Stimulated activated CD4-positive, alpha-beta T cell treated with anti-CD3 and anti-CD28 coated beads, TNF-alpha, amount 100 ng/mL, for 1 hour (primary cell): ENCODE results near the gene LILRB3.
"Not testable (repeated sequence)": the region's sequence is repeated elsewhere in the genome, so short reads cannot be mapped to it uniquely, and the experiment has no call there.

Experiments
- DNase-seq, 3 donors: peaks; one replicate each; pipeline ENCODE4 v3.0.0-alpha.2; 2020; ENCODE audit warnings: low read depth in 3 of 3, low spot score in 1 of 3

Gene LILRB3

DNA sequence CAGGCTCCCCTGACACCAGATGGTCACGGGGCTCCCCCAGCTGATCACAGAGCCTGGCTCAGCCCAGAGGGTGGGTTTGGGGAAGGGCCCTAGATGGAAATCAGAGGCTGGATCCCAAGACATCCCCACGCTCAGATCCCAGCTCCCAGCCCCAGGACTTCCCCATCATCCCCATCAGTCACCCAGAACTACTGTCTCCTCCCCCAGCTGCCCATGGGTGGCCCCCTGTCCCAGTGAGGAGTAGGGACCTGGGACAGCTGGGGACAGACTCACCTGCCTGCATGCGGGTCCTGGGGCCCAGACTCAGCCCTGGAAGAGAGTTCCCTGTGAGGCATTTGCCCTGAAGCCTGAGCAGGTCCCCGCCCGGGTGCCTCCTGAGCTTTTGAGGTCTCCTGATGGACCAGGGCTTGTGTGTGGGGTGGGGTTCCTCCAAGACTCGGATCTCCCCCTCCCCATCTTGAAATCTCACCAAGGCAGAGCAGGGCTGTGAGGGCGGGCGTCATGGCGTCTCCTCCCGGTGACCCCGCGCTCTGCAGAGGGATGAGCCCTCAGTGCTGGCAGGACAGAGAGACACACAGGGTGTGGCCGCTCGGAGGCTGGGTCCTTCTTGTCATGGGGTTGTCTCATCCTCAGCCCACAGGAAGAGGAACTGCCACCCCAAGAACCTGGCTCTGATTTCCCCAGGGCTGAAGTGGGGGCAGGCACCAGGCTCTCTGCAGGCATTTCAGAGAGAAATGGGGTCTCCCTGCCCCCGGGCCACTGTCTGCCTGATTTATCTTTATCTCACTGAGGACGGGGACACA is at the start of gene LILRB3:
LILRB3 (minus strand) TSS at position 534 of the 803 bp plus-strand sequence; CDS start at position 503, 31 bp downstream.
- not testable (repeated sequence) for DNase-seq

DNA sequence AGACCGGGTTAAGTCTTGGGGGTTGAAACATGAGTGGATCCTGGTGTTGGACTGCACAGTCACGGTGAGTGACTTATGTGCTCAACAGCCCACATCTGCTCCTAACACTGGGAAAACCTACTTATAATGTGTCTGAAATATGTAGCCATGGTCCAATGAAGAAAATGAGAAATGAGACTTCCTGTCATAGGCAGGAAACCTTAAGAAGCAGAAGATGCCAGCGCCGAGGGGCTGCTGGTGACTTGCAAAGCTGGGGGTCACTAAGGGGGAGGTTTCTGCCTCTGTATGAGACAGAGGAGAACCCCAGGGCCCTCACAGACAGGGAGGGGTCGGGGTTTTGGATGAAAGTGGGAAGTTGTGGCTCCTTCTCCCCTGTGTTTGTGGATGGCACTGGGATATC is 49.4 kb upstream of the LILRB3 start:
- not testable (repeated sequence) for DNase-seq

DNA sequence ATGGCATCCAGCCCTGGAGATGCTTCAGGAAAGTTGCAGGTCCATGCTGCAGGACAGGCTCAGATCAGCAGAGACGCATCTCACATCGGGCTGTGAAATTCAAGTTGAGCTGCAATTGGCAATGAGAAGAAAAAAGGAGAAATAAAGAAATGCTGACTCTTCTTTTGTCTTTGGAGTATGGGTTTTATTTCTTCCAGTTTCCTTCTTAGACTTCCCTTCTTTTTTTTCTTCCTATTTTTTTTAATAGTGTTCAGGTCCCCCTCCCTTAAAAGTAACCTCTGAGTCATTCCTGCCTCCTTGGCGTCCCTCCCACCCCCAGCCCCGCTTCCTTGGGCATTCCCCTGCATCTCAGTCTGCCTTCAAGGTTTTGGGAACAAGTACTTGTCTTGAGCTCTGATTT is 48.8 kb upstream of the LILRB3 start:
- DNase-seq = not testable (repeated sequence)

DNA sequence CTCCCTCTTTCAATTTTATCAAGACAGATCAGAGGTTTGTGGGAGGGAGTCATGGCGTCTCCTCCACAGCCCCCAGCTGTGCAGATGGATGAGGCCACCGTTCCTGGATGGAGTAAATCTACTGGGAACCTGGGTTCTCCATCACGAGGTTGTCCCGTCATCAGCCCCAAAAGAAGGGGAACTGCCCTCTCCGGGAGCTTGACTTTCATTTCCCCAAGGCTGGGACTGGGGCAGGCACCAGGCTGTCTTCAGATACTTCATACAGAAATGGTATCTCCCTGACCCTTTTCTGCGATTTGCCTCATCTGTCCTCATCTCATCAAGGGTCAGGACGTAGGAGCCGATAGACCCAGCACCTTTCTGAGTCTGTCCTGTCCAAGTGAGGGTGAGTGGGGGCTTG is 48.3 kb upstream of the LILRB3 start:
- DNase-seq = no peak

DNA sequence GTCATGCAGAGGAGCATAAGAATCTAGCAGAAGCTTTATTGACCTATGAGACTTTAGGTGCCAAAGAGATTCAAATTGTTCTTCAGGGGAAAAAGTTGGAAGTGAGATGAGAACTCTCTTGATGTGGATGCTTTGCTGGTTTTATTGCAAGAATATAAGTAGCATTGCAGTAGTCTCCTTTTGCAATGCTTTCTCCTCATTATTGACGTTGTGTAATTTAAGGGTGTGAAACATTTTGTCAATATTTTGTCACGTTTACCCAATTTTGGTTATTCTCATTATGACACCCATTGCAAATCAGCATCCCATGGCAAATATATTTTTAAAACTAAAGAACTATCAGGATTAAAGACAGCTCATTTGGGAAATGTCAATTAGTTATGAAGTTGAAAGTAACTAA is 46.1 kb upstream of the LILRB3 start:
- no peak for DNase-seq

- DNase-seq = peak in 2 of 3 donors; percentile 12 to 62
Observed at GRCh38 chr19:54266133-54266532, 43.3 kb upstream of the LILRB3 start.

DNA sequence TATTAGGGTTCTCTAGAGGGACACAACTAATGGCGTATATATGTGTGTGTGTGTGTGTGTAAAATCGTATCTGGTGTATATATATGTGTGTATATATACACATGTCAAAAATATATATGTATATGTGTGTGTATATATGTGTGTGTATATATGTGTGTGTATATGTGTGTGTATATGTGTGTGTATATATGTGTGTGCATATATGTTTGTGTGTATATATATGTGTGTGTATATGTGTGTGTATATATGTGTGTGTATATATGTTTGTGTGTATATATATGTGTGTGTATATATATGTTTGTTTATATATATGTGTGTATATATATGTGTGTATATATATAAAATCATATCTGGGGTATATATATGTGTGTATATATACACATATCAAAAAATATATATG is 39.7 kb upstream of the LILRB3 start:
- no peak for DNase-seq

DNA sequence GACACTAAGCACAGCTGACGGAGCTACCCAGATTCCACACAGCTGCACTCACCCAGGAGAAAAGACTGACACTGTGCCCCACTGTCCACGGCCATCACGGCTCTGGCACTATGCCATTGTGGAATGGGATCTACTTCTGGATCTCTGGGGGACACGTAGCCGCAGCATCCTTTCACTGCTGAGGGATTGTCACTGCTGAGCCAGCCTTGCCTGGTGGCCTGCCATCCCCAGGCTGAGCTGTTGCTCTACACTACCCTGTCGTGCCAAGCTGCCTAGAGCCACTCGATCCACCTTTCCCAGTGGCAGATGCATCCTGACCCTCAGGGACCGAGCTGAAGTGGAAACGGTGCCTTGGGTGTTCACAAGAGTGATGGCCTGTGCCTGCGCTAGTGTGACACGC is 39.3 kb upstream of the LILRB3 start:
- DNase-seq = no peak

DNA sequence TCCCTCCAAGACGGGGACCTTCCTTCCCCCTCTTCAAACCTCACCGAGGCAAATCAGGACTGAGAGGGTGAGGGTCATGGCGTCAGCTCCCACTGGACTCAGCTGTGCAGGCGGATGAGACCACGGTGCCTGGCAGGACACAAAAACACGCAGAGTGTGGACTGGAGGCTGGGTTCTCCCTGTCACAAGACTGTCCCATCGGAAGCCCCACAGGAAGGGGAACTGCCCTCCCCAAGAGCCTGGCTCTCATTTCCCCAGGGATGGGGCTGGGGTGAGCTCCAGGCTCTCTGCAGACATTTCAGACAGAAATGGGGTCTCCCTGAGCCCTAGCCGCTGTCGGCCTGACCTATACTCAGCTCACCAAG is 34.3 kb upstream of the LILRB3 start, which contains the start of gene LILRB5:
LILRB5 (minus strand) TSS at position 158 of the 365 bp plus-strand sequence; CDS start at position 78, 80 bp downstream.
- no peak for DNase-seq

- DNase-seq = no peak
Observed at GRCh38 chr19:54256250-54257115, 33.7 kb upstream of the LILRB3 start.

DNA sequence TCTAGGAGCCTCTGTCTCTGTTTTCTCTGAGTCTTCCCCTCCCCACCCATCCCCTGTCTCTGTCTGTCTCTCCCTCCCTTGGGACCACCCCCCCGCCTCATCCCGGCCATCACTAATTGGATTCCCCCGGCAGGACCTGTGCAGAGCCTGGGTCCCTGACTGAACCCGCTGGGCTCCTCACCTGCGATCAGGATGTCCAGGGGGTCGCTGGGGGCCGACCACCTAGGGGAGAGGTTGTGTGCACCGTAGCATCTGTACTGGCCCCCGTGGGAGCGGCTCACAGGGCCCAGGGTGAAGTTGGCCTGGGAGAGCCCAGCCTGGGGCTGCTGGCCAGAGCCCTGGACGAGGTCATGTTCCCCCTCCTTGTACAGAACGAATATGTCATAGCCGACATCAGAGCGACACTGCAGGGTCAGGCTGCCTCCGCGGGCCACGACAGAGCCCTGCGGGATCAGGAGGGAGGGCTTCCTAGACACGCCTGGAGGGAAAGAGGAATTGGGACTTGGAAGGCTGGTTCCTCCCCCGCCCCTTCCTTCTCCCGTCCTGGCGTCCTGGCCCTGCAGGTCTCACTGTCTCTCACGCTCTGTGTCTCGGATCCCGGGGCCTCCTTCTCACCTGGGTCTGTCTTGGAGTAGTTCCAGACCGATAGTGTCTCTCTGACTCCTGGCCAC is 32.4 kb upstream of the LILRB3 start:
- DNase-seq = no peak

GRCh38 chr19:54254195-54254906 is 31.5 kb upstream of the LILRB3 start:
- DNase-seq = no peak

DNA sequence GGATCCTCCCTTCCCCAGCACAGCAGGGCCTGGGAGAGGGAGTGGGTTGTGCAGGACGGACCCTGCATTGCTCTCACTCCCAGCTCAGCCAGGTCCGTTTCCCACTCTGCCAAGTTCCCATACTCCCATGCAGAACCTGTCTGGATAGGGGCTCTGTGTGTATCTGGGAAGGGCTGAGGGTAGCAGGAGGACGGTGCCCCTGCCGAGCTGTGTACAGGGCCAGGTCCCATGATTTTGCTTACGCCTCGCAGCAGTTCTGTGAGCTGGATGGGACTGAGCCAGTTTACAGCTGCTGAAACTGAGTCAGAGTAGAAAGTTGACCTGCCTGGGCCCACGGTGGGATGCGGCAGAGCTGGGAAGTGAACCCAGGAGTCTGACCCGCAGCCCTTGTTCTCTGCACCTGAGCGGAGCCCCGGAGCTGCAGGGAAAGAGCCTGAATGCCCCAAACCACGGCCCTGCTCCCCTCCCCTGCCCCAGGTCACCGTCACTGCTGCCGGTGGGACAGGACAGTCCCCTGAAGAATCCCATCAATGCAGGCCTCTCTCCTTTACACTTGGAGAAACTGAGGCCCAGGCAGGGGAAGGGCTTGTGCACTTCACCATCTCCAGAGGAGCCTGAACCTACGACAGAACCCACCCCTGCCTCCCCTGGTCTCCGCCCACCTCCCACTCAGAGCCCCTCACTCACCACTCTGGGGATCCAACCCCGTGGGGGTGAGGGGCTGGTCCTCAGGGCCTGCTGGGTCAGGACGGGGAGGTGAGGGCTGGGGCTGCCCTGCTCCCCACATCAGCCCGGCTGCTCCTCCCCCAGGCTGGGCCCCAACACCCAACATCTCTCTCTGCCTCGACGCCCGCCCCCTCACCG is 30.8 kb upstream of the LILRB3 start:
- no peak for DNase-seq

DNA sequence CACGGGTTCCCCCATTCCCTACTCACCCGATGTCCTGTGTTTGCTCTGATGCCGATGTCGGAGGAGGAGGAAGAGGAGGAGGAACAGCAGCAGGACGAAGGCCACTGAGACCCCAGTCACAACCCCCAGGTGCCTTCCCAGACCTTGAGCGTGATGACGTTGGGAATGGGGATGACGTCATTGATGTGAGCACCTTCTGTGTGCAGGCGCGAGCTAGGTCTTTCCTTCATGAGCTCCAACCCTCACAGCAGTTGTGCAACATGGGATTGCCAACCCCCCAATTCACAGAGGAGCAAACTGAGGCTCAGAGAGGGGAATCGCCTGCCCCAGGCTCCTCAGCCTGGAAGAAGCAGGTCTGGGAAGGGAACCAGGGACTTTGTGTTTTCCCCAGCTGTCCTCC is 30.0 kb upstream of the LILRB3 start:
- DNase-seq = no peak

GRCh38 chr19:54252243-54252642 is 29.4 kb upstream of the LILRB3 start:
- DNase-seq = no peak

DNA sequence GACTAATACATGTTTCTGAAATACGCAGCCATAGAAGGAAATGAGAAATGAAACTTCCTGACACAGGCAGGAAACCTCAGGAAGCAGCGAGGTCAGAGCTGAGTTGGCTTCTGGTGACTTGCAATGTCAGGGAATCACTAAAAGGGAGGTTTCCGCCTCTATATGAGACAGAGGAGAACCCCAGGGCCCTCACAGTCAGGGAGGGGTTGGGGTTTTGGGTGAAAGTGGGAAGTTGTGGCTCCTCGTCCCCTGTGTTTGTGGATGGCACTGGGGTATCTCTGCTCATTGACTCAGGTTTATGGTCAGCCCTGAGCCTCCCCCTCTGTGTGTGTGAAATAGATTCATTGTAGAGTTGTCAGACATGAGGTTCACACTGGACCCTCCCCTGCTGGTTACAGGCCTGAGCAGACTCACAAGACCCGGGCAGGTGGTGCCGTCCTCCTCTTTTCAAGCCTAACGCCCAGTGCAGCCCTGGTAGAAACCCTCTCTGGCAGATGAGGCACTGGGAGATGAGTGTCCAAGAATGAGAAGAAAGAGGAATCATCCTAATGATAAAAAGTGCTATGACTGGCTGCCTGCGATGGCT is 25.3 kb upstream of the LILRB3 start:
- no peak for DNase-seq

- DNase-seq = no peak
Observed at GRCh38 chr19:54247106-54247930, 24.5 kb upstream of the LILRB3 start.

DNA sequence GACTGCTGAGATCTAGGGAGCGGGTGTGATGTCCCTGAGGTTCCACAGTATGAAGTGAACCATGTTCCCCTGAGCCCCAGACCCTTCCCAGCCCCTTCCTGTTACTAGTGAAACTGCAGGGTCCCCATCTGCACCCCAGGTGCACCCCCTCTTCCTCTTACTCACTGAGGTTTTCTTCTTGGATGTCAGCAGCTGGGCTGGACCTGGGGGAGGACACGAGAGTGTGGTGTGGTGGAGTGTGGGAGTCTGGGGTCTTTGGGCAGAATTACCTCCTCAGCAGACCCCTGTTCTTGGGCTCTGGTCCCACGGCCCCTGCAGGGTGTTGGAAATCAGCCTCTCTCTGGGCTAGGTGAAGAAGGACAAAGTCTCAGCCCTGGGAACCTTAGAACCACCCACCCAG is 23.1 kb upstream of the LILRB3 start:
- DNase-seq = no peak

DNA sequence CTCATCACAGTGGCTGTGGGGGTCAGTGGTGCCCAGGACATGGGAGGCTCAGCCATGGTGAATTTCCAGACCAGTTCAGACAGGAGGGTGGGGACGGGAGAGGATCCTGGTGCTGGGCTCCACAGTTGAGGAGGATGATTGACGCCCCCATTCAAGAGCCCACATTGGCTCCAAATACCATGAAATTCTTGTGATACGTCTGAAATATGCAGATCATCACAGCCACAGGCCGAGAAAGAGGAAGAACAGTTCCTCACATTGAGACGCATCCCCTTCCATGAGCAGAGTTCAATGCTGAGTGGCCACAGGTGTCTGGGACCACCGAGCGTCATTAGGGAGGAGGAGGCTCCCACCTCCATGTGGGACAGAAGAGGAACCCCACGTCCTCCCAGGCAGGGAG is 21.0 kb upstream of the LILRB3 start:
- DNase-seq = not testable (repeated sequence)
